Liver (tissue), 9 donors: Measurements from ENCODE around the gene FGD6. TPM values are rescaled to one million over a fixed set of nuclear protein-coding genes. Genes with fewer than 3 reads are reported as not detected.

Experiments
- DNase-seq: peaks from one replicate; pipeline ENCODE4 v3.0.0-alpha.2; 2017; ENCODE audit warnings: low spot score
- H3K27ac ChIP-seq, 2 donors: one replicate each; pipeline ENCODE4 v1.7.0; 2013; ENCODE audit warnings: inconsistent platforms in 2 of 2, low read length in 2 of 2, control low read depth in 1 of 2, low read depth in 1 of 2, mild to moderate bottlenecking in 1 of 2
- H3K27me3 ChIP-seq, 4 donors: one replicate each; pipeline versions ENCODE4 v1.6.1 to v1.7.0; 2013; ENCODE audit warnings: low read length in 3 of 4, inconsistent platforms in 1 of 4, mild to moderate bottlenecking in 1 of 4, moderate library complexity in 1 of 4; ENCODE audit not compliant: control insufficient read depth in 4 of 4, insufficient read depth in 4 of 4
- H3K36me3 ChIP-seq, 4 donors: one replicate each; pipeline versions ENCODE4 v1.6.1 to v1.7.0; 2013; ENCODE audit warnings: low read length in 3 of 4, mild to moderate bottlenecking in 3 of 4, low read depth in 1 of 4, moderate library complexity in 1 of 4; ENCODE audit not compliant: control insufficient read depth in 4 of 4, insufficient read depth in 3 of 4
- H3K4me1 ChIP-seq, 4 donors: one replicate each; pipeline versions ENCODE4 v1.6.1 to v1.7.0; 2013; ENCODE audit warnings: low read length in 3 of 4, mild to moderate bottlenecking in 3 of 4, moderate library complexity in 1 of 4; ENCODE audit not compliant: control insufficient read depth in 4 of 4, insufficient read depth in 4 of 4
- H3K4me3 ChIP-seq, 3 donors: one replicate each; pipeline versions ENCODE4 v1.6.1 to v1.7.0; 2013; ENCODE audit warnings: low read length in 3 of 3, control low read depth in 1 of 3, low read depth in 1 of 3, mild to moderate bottlenecking in 1 of 3
- H3K9ac ChIP-seq, 2 donors: one replicate each; pipeline ENCODE4 v1.7.0; 2013; ENCODE audit warnings: low read length in 2 of 2, mild to moderate bottlenecking in 2 of 2, moderate library complexity in 2 of 2, control low read depth in 1 of 2, low read depth in 1 of 2
- H3K9me3 ChIP-seq, 4 donors: one replicate each; pipeline versions ENCODE4 v1.6.1 to v1.7.0; 2013; ENCODE audit warnings: low read length in 3 of 4; ENCODE audit not compliant: control insufficient read depth in 4 of 4
- FOXA2 ChIP-seq: IDR thresholded peaks from 2 replicates; pipeline ENCODE4 v1.6.1; 2016; ENCODE audit warnings: antibody characterized with exemption
- HNF4A ChIP-seq, 2 donors: conservative IDR thresholded peaks; 2 replicates each; pipeline ENCODE4 v1.6.1; 2016; ENCODE audit warnings: antibody characterized with exemption in 2 of 2, mild to moderate bottlenecking in 2 of 2
- HNF4G ChIP-seq: IDR thresholded peaks from 2 replicates; pipeline ENCODE4 v1.6.1; 2016; ENCODE audit warnings: antibody characterized with exemption
- JUND ChIP-seq, 2 donors: IDR thresholded peaks; 2 replicates each; pipeline ENCODE4 v1.6.1; 2016; ENCODE audit warnings: antibody characterized with exemption in 2 of 2
- RAD21 ChIP-seq, 2 donors: IDR thresholded peaks; 2 replicates each; pipeline ENCODE4 v1.6.1; 2016; ENCODE audit warnings: antibody characterized with exemption in 2 of 2, mild to moderate bottlenecking in 2 of 2
- RXRA ChIP-seq, 2 donors: IDR thresholded peaks; 2 replicates each; pipeline ENCODE4 v1.6.1; 2017 to 2018; ENCODE audit warnings: antibody characterized with exemption in 2 of 2, mild to moderate bottlenecking in 1 of 2
- SP1 ChIP-seq: IDR thresholded peaks from 2 replicates; pipeline ENCODE4 v1.6.1; 2018; ENCODE audit warnings: antibody characterized with exemption, mild to moderate bottlenecking
- TAF1 ChIP-seq: conservative IDR thresholded peaks from 2 replicates; pipeline ENCODE4 v1.6.1; 2016; ENCODE audit warnings: antibody characterized with exemption, mild to moderate bottlenecking
- YY1 ChIP-seq: IDR thresholded peaks from 2 replicates; pipeline ENCODE4 v1.6.1; 2016; ENCODE audit warnings: antibody characterized with exemption, mild to moderate bottlenecking
- WGBS: extraction: QIAGEN DNeasy Blood & Tissue Kit; methylation state at CpG from one replicate; pipeline ENCODE4 v1.1.7; 2013; 5-methylcytosine and 5-hydroxymethylcytosine counted together
- polyA plus RNA-seq, 2 donors: library from polyadenylated mRNA; stranded (reverse) in 1 of 2; unstranded in 1 of 2; fragments of 200-250 nt in 1 of 2; fragments of >200 nt in 1 of 2; fragmentation: Nextera tagmentation in 1 of 2; extraction: Ambion mirVana in 1 of 2; gene quantifications; one replicate each; pipeline versions ENCODE4 v1.2.1 to v1.2.3, GENCODE V29; 2013 to 2015
- total RNA-seq, 2 donors: library from RNA; depleted of rRNA; stranded (reverse); fragments of >200 nt; gene quantifications; one replicate each; pipeline ENCODE4 v1.2.3, GENCODE V29; 2014
- TF ChIP-seq, protein P1 (sequence below): IDR thresholded peaks from 2 replicates; pipeline ENCODE4 v1.6.1; 2016; ENCODE audit warnings: antibody characterized with exemption, mild to moderate bottlenecking
- TF ChIP-seq, protein P2 (sequence below): fragments of 150-350 bp; IDR thresholded peaks from 2 replicates; pipeline ENCODE4 v1.5.1; 2017; ENCODE audit warnings: improper control_type of control experiment, low read depth, low read length; ENCODE audit not compliant: missing input control
- TF ChIP-seq, protein P3 (sequence below): IDR thresholded peaks from 2 replicates; pipeline ENCODE4 v1.6.1; 2016; ENCODE audit warnings: antibody characterized with exemption
- TF ChIP-seq, protein P4 (sequence below): IDR thresholded peaks from 2 replicates; pipeline ENCODE4 v1.6.1; 2016; ENCODE audit warnings: antibody characterized with exemption
- donor health status: healthy.
- donor health status: healthy.
- donor health status: healthy.
- donor health status: healthy.
- donor health status: healthy.

The FGD6 gene
- total and polyA plus RNA-seq, 4 donors: 0.54 to 6.9 (median 2.4) TPM

DNA sequence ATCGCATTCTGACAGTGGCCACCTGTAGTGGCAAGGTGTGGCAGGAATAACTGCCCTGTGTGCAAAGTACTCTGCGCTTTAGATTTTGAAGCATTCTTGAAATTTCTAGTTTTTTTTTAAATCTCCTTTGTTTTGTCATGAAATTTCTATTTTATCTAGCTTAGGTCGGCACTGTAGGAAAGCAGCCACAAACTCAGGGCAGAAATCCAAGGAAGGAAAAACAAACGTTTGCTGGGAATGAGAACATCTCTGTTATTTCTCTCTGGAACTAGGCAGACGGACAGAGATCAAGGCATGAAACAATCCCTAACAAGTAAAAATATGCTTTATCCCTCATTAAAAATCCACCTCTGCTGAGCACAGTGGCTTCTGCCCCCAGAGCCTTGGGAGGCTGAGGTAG, 142.5 kb downstream of the FGD6 start (continued):
- TF ChIP-seq, protein P1, sequence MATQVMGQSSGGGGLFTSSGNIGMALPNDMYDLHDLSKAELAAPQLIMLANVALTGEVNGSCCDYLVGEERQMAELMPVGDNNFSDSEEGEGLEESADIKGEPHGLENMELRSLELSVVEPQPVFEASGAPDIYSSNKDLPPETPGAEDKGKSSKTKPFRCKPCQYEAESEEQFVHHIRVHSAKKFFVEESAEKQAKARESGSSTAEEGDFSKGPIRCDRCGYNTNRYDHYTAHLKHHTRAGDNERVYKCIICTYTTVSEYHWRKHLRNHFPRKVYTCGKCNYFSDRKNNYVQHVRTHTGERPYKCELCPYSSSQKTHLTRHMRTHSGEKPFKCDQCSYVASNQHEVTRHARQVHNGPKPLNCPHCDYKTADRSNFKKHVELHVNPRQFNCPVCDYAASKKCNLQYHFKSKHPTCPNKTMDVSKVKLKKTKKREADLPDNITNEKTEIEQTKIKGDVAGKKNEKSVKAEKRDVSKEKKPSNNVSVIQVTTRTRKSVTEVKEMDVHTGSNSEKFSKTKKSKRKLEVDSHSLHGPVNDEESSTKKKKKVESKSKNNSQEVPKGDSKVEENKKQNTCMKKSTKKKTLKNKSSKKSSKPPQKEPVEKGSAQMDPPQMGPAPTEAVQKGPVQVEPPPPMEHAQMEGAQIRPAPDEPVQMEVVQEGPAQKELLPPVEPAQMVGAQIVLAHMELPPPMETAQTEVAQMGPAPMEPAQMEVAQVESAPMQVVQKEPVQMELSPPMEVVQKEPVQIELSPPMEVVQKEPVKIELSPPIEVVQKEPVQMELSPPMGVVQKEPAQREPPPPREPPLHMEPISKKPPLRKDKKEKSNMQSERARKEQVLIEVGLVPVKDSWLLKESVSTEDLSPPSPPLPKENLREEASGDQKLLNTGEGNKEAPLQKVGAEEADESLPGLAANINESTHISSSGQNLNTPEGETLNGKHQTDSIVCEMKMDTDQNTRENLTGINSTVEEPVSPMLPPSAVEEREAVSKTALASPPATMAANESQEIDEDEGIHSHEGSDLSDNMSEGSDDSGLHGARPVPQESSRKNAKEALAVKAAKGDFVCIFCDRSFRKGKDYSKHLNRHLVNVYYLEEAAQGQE: no peak
- TF ChIP-seq HNF4G (no peak), HNF4A (conservative IDR thresholded peaks at IDR 0.05) (no peak)

DNA sequence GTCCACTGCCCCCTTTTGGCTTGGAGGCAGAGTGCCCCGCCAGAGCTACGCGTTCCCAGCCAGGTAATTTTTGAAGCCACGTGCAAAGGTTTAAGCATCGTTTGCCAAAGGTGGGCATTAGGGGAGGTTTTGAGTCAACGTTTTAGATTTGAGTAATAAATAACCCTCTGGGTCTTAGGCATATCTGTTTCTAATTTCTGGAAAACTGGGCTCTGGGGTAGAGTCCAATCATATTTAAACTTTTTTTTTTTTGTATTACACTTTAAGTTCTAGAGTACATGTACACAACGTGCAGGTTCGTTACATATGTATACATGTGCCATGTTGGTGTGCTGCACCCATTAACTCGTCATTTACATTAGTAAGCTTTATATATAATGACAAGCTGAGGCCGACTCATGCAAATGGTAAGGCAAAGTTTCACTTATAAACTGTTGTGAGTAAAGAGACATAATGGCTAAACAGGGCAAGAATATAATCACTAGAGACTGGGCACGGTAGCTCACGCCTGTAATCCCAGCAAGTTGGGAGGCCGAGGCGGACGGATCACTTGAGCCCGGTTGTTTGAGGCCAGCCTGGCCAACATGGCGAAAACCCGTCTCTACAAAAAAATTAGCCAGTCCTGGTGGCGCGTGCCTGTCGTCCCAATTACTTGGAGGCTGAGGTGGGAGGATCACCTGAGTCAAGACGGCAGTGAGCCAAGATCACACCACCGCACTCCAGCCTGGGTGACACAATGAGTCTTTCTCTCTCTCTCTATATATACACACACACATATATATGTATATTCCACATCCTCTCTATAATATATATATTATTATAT, 143.4 kb downstream of the FGD6 start:
- Histone ChIP-seq H3K4me3 (peak overlapping the region in 1 of 3 donors; percentile 99), H3K36me3 (peaks cover 0 to 3% (median 0%) of the 10 kb centered on the region in 4 donors), H3K4me1 (peaks cover 3 to 12% (median 6%) of the 10 kb centered on the region in 4 donors), H3K9me3 (no peaks in the 10 kb centered on the region), H3K27me3 (no peaks in the 10 kb centered on the region), H3K9ac (no peak overlapping the region), H3K27ac (peak overlapping the region in 1 of 2 donors; percentile 95)
- 62% methylated on average over 23 of the region's 23 CpGs for WGBS
- peak in 1 of 2 donors; percentile 33 for TF ChIP-seq HNF4A (conservative IDR thresholded peaks at IDR 0.05)
- TF ChIP-seq HNF4G: no peak
- TF ChIP-seq, protein P2, sequence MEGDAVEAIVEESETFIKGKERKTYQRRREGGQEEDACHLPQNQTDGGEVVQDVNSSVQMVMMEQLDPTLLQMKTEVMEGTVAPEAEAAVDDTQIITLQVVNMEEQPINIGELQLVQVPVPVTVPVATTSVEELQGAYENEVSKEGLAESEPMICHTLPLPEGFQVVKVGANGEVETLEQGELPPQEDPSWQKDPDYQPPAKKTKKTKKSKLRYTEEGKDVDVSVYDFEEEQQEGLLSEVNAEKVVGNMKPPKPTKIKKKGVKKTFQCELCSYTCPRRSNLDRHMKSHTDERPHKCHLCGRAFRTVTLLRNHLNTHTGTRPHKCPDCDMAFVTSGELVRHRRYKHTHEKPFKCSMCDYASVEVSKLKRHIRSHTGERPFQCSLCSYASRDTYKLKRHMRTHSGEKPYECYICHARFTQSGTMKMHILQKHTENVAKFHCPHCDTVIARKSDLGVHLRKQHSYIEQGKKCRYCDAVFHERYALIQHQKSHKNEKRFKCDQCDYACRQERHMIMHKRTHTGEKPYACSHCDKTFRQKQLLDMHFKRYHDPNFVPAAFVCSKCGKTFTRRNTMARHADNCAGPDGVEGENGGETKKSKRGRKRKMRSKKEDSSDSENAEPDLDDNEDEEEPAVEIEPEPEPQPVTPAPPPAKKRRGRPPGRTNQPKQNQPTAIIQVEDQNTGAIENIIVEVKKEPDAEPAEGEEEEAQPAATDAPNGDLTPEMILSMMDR: peak; percentile 75
- no peak for TF ChIP-seq YY1
- peak; percentile 45 for TF ChIP-seq SP1
- peak in 1 of 2 donors; percentile 71 for TF ChIP-seq RAD21 (IDR thresholded peaks at IDR 0.05)
- no peak for DNase-seq

DNA sequence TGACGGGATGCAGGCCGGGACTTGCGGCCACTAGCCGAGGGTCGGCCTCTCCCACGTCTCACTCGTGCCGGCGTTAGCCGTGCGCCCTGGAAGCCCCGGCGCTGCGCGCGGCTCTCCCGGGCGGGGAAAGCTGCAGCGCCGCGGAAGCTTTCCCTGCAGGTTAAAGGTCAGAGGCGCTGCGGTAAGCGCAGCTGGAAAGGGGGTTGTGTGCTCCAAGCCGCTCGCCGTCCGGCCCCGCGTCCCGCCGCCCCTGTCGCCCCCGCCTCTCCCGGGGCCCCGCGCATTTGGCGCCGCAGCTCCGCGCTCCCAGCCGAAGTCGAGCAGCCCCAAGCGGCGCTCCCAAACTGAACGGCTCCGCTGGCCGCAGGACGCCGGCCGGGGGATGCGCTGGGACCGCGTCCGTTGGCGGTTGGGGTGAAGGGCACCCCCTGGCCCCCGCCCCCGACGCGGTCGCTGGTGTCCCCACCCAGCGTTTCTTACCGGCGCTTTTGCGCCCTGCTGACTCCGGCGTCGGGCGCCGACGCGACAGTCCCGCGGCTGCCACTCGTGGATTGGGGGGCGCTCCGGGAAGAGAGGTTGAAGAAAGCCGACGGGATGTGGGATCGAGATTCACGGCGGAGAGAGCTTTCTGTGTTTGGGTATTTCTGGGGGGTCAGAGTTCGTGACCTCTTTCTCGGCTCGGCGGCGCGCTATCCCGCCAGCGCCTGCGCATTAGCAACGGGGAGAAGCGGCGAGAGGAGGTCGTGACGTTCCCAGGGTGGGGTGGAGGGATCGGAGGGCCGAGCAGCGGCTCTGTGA, 144.2 kb downstream of the FGD6 start, which contains the start of gene NR2C1:
Gene NR2C1, minus strand, starts transcription at position 719 of the 798 bp plus-strand sequence. CDS start 6,234 bp downstream, outside the sequence.
- Histone ChIP-seq H3K4me3 (peak within 1 kb of the TSS; percentile 82 to 99 (median 82)), H3K9me3 (no peaks in the 10 kb centered on the region)
- WGBS: under 1% methylated on average over 99 of the region's 99 CpGs
- TF ChIP-seq, protein P2: no peak
- TF ChIP-seq, protein P3, sequence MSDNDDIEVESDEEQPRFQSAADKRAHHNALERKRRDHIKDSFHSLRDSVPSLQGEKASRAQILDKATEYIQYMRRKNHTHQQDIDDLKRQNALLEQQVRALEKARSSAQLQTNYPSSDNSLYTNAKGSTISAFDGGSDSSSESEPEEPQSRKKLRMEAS: peak; percentile 65
- peak; percentile 62 for TF ChIP-seq YY1
- TF ChIP-seq, protein P4, sequence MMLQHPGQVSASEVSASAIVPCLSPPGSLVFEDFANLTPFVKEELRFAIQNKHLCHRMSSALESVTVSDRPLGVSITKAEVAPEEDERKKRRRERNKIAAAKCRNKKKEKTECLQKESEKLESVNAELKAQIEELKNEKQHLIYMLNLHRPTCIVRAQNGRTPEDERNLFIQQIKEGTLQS: no peak
- TF ChIP-seq, protein P1: peak; percentile 52
- TF ChIP-seq FOXA2: peak; percentile 5
- no peak for TF ChIP-seq TAF1
- TF ChIP-seq JUND (IDR thresholded peaks at IDR 0.05): no peak
- TF ChIP-seq RXRA (IDR thresholded peaks at IDR 0.05): peak; percentile 79

More for the DNA sequence above, 144.2 kb downstream of the FGD6 start, which contains the start of gene NR2C1:
- Histone ChIP-seq H3K9ac (peak within 1 kb of the TSS; percentile 84 to 92), H3K27ac (peak within 1 kb of the TSS; percentile 91 to 95), H3K4me1 (peaks cover 3 to 12% (median 6%) of the 10 kb centered on the region in 4 donors), H3K27me3 (no peaks in the 10 kb centered on the region), H3K36me3 (peaks cover 0 to 5% (median under 1%) of the 10 kb centered on the region in 4 donors)
- peak; percentile 87 for DNase-seq
